ENCODE measurements around the gene TCL1A. TPM values are rescaled to one million over a fixed set of nuclear protein-coding genes. Genes with fewer than 3 reads are reported as not detected.
"Not testable (repeated sequence)": the region's sequence is repeated elsewhere in the genome, so short reads cannot be mapped to it uniquely, and the experiment has no call there.

TCL1A gene, protein sequence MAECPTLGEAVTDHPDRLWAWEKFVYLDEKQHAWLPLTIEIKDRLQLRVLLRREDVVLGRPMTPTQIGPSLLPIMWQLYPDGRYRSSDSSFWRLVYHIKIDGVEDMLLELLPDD
- 0.14 TPM for total RNA-seq

- no peak for DNase-seq (ENCODE audit: low spot score)
Measured at GRCh38 chr14:95713596-95714371, at the start of gene TCL1A. TCL1A (minus strand) TSS chr14:95714125; CDS start chr14:95714066, 59 bp downstream.

DNA sequence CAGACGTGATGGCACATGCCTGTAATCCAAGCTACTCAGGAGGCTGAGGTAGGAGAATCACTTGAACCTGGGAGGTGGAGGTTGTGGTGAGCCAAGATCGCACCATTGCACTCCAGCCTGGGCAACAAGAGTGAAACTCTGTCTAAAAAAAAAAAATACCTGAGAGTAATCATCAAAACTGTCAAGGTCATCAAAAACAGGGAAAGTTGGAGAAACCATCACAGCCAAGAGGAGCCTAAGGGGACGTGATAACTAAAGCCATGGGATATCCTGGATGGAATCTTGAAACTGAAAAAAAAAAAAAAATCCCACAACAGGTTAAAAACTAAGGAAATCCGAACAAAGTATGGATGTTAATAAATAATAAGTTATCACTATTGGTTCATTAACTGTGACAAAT is 49.1 kb upstream of the TCL1A start:
- DNase-seq (ENCODE audit: low spot score): not testable (repeated sequence)

- DNase-seq (ENCODE audit: low spot score): no peak
Measured at GRCh38 chr14:95761436-95761835, 47.5 kb upstream of the TCL1A start.

GRCh38 chr14:95760596-95760995 is 46.7 kb upstream of the TCL1A start:
- no peak for DNase-seq (ENCODE audit: low spot score)

DNA sequence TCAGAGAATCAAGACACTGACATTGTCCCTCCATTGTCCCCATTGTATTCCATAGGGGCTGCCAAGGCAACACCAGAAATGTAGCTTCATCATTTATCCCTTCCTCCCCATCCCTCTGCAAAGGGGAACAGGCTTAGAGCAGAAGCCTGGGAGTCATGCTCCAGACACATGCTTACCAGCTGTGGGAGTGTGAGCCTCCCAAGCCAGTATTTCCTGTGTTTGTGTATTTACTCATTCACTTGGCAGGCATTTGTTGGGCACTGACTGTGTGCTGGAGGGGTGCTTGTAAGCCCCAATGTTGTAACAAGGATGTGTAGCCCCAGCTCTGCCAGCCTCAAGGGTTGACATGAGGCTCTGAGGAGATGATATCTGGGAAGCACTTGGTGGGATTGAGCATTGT is 46.0 kb upstream of the TCL1A start:
- no peak for DNase-seq (ENCODE audit: low spot score)

- DNase-seq (ENCODE audit: low spot score): no peak
Measured at GRCh38 chr14:95758331-95758730, 44.4 kb upstream of the TCL1A start.

GRCh38 chr14:95756751-95757150 is 42.8 kb upstream of the TCL1A start:
- DNase-seq (ENCODE audit: low spot score): no peak

GRCh38 chr14:95756127-95756526 is 42.2 kb upstream of the TCL1A start:
- no peak for DNase-seq (ENCODE audit: low spot score)

DNA sequence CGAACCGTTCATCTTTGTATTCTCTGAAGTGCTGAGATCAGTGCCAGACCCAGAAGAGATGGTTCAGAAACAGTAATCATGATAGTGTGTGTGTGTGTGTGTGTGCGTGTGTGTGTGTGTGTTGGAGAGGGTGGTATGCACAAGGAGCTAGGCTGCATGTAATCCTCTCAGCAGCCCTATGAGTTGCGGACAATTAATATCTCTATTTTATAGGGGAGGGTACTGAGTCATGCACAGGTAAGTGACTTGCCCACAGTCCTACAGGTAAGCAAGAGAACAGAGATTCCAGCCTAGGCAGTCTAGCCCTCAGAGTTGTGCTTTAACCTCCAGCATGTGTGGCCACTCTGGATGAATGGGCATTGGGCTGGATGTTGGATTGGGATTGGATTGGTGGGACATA is 27.9 kb upstream of the TCL1A start:
- no peak for DNase-seq (ENCODE audit: low spot score)

- DNase-seq (ENCODE audit: low spot score): no peak
Measured at GRCh38 chr14:95741038-95741490, 27.1 kb upstream of the TCL1A start.

GRCh38 chr14:95739356-95739755 is 25.4 kb upstream of the TCL1A start:
- DNase-seq (ENCODE audit: low spot score): no peak

GRCh38 chr14:95733212-95733611 is 19.3 kb upstream of the TCL1A start:
- DNase-seq (ENCODE audit: low spot score): no peak

DNA sequence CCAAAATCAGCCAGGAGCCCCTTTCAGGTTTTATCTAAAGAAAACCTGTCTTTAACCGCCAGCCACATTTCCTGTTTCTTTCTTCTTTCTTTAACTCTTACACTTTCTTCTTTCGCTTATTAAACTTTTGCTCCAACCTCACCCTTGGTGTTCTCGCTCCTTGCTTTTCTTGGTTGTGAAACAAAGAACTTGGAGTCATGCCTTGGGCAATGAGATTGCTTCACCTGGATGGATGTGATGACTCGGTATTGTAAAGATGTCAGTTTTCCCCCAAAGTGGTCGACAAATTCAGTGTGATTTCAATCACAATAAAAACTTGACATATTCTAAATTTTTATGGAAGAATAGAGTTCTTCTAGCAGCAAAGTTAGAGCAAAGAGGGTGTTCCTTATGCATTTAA is 16.2 kb upstream of the TCL1A start:
- DNase-seq (ENCODE audit: low spot score): no peak

- DNase-seq (ENCODE audit: low spot score): not testable (repeated sequence)
Measured at GRCh38 chr14:95729402-95730028, 15.6 kb upstream of the TCL1A start.

GRCh38 chr14:95727056-95727700 is 13.3 kb upstream of the TCL1A start:
- no peak for DNase-seq (ENCODE audit: low spot score)

DNA sequence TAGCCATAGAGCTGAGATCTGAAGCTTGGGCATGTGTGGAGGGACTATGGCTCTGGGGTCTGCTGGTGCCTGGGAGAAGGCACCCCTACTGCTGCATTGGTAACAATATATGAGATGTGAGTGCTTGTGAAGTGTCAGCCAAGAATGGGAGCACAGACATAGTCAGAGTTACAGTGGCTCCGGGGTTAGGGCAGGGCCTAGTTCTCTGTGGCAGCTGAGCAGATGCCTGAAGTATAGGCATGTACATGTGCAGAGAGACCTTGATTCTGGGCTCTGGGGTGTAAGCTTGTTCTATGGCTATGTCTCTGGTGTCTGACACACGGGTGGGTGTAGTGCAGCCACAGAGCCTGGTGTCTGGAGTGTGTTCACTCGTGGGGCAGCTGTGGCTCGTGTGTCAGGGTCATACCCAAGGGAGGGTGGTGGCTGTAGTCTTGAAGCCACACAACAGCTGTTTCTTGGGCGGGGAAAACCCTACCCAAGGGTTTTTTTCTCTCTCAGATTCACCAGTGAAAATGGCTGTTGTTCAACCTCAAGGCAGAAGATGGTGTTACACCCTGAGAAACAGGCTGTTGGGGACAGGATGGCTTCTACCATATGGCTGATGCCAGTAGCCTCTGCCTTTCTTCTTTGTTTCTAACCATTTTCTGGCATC is 11.9 kb upstream of the TCL1A start:
- DNase-seq (ENCODE audit: low spot score): no peak

DNA sequence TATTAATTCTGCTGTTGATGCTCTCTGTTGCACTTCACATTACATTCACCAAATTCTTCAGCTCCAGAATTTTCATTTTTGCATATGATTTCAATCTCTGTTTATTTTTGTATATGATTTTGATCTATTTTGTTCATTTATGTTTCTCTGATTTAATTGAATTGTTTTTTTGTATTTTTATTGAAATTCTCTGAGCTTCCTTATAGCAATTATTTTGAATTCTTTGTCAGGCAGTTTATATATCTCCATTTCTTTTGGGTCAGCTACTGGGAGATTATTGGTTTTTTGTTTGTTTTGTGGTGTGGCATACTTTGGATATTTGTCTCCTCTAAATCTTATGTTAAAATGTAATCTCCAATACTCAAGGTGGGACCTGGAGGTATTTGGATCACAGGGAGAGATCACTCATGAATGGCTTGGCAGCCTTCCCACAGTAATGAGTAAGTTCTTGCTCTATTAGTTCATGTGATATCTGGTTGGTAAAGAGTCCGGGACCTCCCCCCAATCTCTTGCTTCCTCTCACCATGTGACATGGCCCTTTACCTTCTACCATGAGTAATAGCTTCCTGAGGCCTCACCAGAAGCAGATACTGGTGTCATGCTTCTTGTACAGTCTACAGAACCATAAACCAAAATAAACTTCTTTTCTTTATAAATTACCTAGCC is 8.7 kb upstream of the TCL1A start:
- DNase-seq (ENCODE audit: low spot score): no peak

GRCh38 chr14:95712398-95712797 is 1.5 kb downstream of the TCL1A start:
- DNase-seq (ENCODE audit: low spot score): no peak

DNA sequence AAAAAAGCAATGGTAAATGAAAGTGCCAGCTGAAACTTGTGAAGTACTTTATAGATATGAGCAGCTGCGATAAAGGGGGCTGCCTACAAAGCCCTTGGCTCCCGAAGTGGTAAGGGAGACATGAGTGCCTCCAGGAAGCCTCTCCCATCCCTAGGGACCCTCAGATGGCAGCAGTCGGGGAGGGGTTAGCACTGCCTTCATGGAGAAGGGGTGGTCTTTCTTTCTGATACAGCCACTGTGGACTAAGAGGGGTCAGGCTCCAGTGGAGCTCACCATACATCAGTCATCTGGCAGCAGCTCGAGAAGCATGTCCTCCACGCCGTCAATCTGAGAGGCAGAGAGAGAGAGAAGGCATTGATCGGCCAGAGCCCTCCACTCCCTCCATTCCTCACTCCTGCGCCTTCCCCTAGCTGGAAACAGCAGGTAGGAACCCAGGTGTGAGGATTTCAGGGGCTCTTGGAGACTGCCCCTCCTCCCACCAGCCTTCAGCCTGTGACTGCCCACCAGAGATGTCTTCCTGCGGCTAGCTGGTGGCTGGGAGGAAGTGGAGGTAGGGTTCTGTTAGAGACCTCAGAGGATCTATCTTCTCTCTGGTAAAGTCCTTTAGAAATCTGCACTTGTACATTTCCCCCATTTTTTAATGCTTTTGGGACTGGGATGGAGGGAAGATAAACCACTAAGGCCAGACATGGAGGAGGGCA is 2.3 kb downstream of the TCL1A start:
- DNase-seq (ENCODE audit: low spot score): no peak

- DNase-seq (ENCODE audit: low spot score): no peak
Measured at GRCh38 chr14:95710106-95710505, 3.8 kb downstream of the TCL1A start.

- DNase-seq (ENCODE audit: low spot score): no peak
Measured at GRCh38 chr14:95707327-95707726, 6.6 kb downstream of the TCL1A start.

Measured in mucosa of gallbladder (tissue), 1 donor.